GM06990 (cell line): ENCODE measurements around the gene TP63.
A peak's percentile ranks its signal among the peaks of the same experiment; 100 is the strongest.

Experiments
- DNase-seq: peaks from one replicate; pipeline ENCODE4 v3.0.0-alpha.2; 2011; ENCODE audit not compliant: insufficient read length; ENCODE audit errors: extremely low read depth
- H3K27me3 ChIP-seq: replicated peaks from 2 replicates; pipeline ENCODE4 v1.6.0; 2011; ENCODE audit warnings: low read length; ENCODE audit not compliant: control insufficient read depth, insufficient read depth
- H3K36me3 ChIP-seq: 2 replicates; pipeline ENCODE4 v1.5.1; 2011; ENCODE audit warnings: low read length; ENCODE audit not compliant: control insufficient read depth, insufficient read depth
- H3K4me3 ChIP-seq: replicated peaks from 2 replicates; pipeline ENCODE4 v1.5.1; 2011; ENCODE audit warnings: low read depth, mild to moderate bottlenecking, control low read depth, low read length
- TF ChIP-seq, protein P1 (sequence below): IDR thresholded peaks from 2 replicates; pipeline ENCODE4 v1.5.1; 2011; ENCODE audit warnings: low read length, control low read depth, mild to moderate bottlenecking, inconsistent platforms; ENCODE audit not compliant: insufficient read depth, poor library complexity, severe bottlenecking

The TP63 gene

DNA sequence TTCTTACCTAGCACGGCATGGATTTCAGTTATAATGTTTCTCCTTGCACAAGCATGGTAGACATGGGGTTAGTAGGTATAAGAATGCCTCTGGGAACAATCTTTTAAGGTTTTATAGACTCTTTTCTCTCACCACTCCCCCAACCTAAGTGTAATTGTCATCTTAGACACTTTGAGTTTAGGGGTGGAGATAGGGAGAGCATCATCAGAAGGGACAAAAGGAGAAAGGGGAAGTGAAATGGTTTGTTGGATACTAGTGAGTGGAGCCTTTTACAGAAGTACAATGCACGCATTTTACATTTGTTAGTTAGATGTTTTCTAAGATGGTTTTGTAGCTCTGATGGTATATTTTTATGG, 189.2 kb downstream of the TP63 start:
- DNase-seq: peak; percentile 24
- no peaks in the 10 kb centered on the region for H3K27me3 ChIP-seq
- TF ChIP-seq, protein P1, sequence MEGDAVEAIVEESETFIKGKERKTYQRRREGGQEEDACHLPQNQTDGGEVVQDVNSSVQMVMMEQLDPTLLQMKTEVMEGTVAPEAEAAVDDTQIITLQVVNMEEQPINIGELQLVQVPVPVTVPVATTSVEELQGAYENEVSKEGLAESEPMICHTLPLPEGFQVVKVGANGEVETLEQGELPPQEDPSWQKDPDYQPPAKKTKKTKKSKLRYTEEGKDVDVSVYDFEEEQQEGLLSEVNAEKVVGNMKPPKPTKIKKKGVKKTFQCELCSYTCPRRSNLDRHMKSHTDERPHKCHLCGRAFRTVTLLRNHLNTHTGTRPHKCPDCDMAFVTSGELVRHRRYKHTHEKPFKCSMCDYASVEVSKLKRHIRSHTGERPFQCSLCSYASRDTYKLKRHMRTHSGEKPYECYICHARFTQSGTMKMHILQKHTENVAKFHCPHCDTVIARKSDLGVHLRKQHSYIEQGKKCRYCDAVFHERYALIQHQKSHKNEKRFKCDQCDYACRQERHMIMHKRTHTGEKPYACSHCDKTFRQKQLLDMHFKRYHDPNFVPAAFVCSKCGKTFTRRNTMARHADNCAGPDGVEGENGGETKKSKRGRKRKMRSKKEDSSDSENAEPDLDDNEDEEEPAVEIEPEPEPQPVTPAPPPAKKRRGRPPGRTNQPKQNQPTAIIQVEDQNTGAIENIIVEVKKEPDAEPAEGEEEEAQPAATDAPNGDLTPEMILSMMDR: no peak
- no peaks in the 10 kb centered on the region for H3K36me3 ChIP-seq
- no peak overlapping the region for H3K4me3 ChIP-seq

DNA sequence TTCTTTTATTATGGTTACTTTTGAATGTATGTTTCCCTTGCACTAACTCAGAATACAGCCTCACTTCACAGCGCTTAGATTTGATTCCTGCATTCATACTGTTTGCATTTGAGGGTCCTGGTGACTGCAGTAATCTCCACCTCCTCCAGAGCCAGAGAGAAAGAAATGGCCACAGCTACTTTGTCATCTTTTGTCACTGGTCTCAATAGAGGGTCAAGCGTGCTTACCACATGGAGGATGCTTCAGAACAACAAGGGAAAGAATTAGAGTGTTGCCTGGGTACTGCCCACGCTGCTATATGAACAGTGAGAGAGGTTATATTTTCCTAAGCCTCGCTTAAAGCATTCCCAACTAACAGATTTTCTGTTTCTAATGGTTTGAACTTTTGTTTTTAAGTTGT, 190.1 kb downstream of the TP63 start:
- no peak for DNase-seq

DNA sequence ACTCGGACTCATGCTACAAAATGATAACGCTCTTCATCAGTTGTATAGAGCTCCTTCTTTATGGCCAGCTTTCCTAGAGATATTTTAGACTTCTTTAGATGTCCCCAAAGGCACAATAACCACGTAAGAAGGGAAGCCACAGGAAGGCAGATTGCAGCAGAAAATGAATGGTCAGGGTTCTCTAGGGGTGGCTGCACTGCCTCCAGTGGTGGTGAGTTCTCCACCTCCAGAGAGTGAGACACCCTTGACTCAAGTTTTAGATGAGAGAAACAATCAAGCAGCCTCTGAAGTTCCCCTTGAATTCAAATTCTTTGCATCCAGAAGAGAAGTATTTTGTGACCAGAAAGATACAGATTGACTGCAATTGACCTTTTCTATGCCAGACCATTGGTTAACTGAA, 191.5 kb downstream of the TP63 start:
- DNase-seq: no peak
- TF ChIP-seq, protein P1: peak; percentile 11
- Histone ChIP-seq H3K36me3 (no peaks in the 10 kb centered on the region), H3K27me3 (no peaks in the 10 kb centered on the region), H3K4me3 (no peak overlapping the region)

More for the DNA sequence above, 190.1 kb downstream of the TP63 start:
- H3K36me3 ChIP-seq: no peaks in the 10 kb centered on the region
- no peak overlapping the region for H3K4me3 ChIP-seq
- no peaks in the 10 kb centered on the region for H3K27me3 ChIP-seq
- TF ChIP-seq, protein P1: no peak

GRCh38 chr3:189824629-189825312, 193.6 kb downstream of the TP63 start:
- DNase-seq: no peak
- TF ChIP-seq, protein P1: no peak
- Histone ChIP-seq H3K4me3 (no peak overlapping the region), H3K36me3 (no peaks in the 10 kb centered on the region), H3K27me3 (no peaks in the 10 kb centered on the region)

DNA sequence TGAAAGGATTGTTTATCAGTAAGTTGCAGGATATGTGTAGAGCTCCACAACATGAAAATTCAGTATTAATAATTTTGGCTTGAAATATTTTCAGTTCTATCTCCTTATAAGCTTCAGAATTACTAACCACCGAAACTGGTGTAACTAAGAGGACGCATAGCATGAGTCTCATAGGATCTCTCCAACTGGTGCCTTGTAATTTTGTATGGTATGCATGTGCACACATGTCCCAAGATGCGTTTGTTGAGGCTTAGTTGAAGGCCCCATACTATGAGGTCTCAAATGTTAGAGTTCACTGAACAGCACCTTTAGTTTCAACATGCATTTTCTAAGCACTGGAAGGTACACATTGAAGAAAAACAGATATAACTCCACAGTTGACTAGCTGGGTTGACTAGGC, 195.4 kb downstream of the TP63 start:
- no peak for DNase-seq
- Histone ChIP-seq H3K27me3 (no peaks in the 10 kb centered on the region), H3K36me3 (no peaks in the 10 kb centered on the region), H3K4me3 (no peak overlapping the region)
- TF ChIP-seq, protein P1: no peak

DNA sequence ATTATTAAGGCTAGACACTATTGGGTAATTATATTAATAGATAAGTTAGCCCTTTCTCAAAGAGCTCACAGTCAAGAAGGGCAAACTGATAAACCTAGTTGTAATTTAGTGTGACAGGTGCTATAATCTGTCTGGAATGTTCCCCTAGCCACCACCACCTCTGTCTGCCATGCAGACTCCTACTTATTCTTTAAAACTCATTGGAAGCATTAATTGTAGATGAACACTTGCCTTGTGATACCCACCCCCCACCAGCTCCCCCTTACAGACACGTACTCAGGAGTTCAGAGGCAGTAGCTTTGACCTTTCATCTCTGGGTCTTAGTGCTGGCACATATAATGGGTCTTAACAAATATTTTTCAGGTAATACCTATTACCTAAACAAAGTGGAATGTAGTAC, 195.9 kb downstream of the TP63 start:
- Histone ChIP-seq H3K36me3 (no peaks in the 10 kb centered on the region), H3K27me3 (no peaks in the 10 kb centered on the region), H3K4me3 (no peak overlapping the region)
- TF ChIP-seq, protein P1: no peak
- DNase-seq: no peak
